Progenitor cell of endocrine pancreas (in vitro differentiated cells): ENCODE data around the gene TMED8. TPM values are rescaled to one million over a fixed set of nuclear protein-coding genes. Genes with fewer than 3 reads are reported as not detected.

Experiments
- DNase-seq: peaks from one replicate; pipeline ENCODE4 v3.0.0; 2021; ENCODE audit warnings: low spot score; ENCODE audit not compliant: unreplicated experiment
- H3K27ac Mint-ChIP-seq: 2 replicates; pipeline ENCODE4 v1.8.0; 2021; ENCODE audit warnings: mild to moderate bottlenecking, moderate library complexity, mixed read lengths
- H3K27me3 Mint-ChIP-seq: 2 replicates; pipeline ENCODE4 v1.8.0; 2021; ENCODE audit warnings: mixed read lengths
- H3K36me3 Mint-ChIP-seq: 2 replicates; pipeline ENCODE4 v1.8.0; 2022; ENCODE audit warnings: mixed read lengths; ENCODE audit not compliant: insufficient read depth
- H3K4me1 Mint-ChIP-seq: 2 replicates; pipeline ENCODE4 v1.8.0; 2021; ENCODE audit warnings: low read depth, mixed read lengths
- H3K4me3 Mint-ChIP-seq: 2 replicates; pipeline ENCODE4 v1.8.0; 2021; ENCODE audit warnings: low read depth, mild to moderate bottlenecking, moderate library complexity, mixed read lengths
- H3K9me3 Mint-ChIP-seq: 2 replicates; pipeline ENCODE4 v1.8.0; 2021; ENCODE audit warnings: low read depth, mixed read lengths
- CTCF ChIP-seq: fragments of 200-600 bp; sonication (generic); IDR thresholded peaks from one replicate; pipeline ENCODE4 v1.5.0; 2021; ENCODE audit warnings: antibody characterized with exemption, mild to moderate bottlenecking; ENCODE audit not compliant: unreplicated experiment
- total RNA-seq: library from RNA; stranded (reverse); gene quantifications from 2 replicates; pipeline ENCODE4 v1.2.1, GENCODE V29; 2021

TMED8 gene
- total RNA-seq, 1 donor from 2014 or later = 18.7 TPM

GRCh38 chr14:77377502-77377844 is 579 bp upstream of the TMED8 start:
- DNase-seq = no peak
- H3K4me1 Mint-ChIP-seq = peaks cover 18% of the 10 kb centered on the region
- no peak overlapping the region for H3K4me3 Mint-ChIP-seq
- peaks cover 5% of the 10 kb centered on the region for H3K36me3 Mint-ChIP-seq
- H3K27ac Mint-ChIP-seq = no peak overlapping the region
- TF ChIP-seq CTCF = no peak
- H3K27me3 Mint-ChIP-seq = no peaks in the 10 kb centered on the region
- no peaks in the 10 kb centered on the region for H3K9me3 Mint-ChIP-seq

GRCh38 chr14:77375973-77376770 is 722 bp downstream of the TMED8 start:
- no peak for DNase-seq
- TF ChIP-seq CTCF = no peak
- peaks cover 19% of the 10 kb centered on the region for H3K4me1 Mint-ChIP-seq
- peaks cover 4% of the 10 kb centered on the region for H3K36me3 Mint-ChIP-seq
- H3K4me3 Mint-ChIP-seq = peak overlapping the region; percentile 88
- H3K9me3 Mint-ChIP-seq = no peaks in the 10 kb centered on the region
- H3K27me3 Mint-ChIP-seq = no peaks in the 10 kb centered on the region
- peak overlapping the region; percentile 96 for H3K27ac Mint-ChIP-seq

GRCh38 chr14:77375164-77375950 is 1.5 kb downstream of the TMED8 start:
- Mint-ChIP-seq H3K27ac (peak overlapping the region; percentile 96), H3K9me3 (no peaks in the 10 kb centered on the region)
- TF ChIP-seq CTCF = no peak

GRCh38 chr14:77372304-77372841 is 4.5 kb downstream of the TMED8 start:
- no peak overlapping the region for H3K27ac Mint-ChIP-seq
- H3K9me3 Mint-ChIP-seq = no peaks in the 10 kb centered on the region
- H3K36me3 Mint-ChIP-seq = peaks cover 3% of the 10 kb centered on the region
- no peaks in the 10 kb centered on the region for H3K27me3 Mint-ChIP-seq
- no peak overlapping the region for H3K4me3 Mint-ChIP-seq
- DNase-seq = no peak
- peaks cover 19% of the 10 kb centered on the region for H3K4me1 Mint-ChIP-seq
- TF ChIP-seq CTCF = no peak

More at GRCh38 chr14:77375164-77375950, 1.5 kb downstream of the TMED8 start:
- Mint-ChIP-seq H3K36me3 (peaks cover 3% of the 10 kb centered on the region), H3K27me3 (no peaks in the 10 kb centered on the region), H3K4me3 (peak overlapping the region; percentile 88), H3K4me1 (peaks cover 19% of the 10 kb centered on the region)
- DNase-seq = no peak

GRCh38 chr14:77369285-77369684 is 7.6 kb downstream of the TMED8 start:
- no peaks in the 10 kb centered on the region for H3K9me3 Mint-ChIP-seq
- no peaks in the 10 kb centered on the region for H3K27me3 Mint-ChIP-seq
- H3K4me1 Mint-ChIP-seq = peaks cover 2% of the 10 kb centered on the region
- H3K27ac Mint-ChIP-seq = no peak overlapping the region
- H3K36me3 Mint-ChIP-seq = peaks cover 2% of the 10 kb centered on the region
- H3K4me3 Mint-ChIP-seq = no peak overlapping the region
- no peak for TF ChIP-seq CTCF
- DNase-seq = no peak
